HAP-1 (cell line): ENCODE results near the gene RAB5B.
A peak's percentile ranks its signal among the peaks of the same experiment; 100 is the strongest.
"Not testable (repeated sequence)": the region's sequence is repeated elsewhere in the genome, so short reads cannot be mapped to it uniquely, and the experiment has no call there.

Source experiments
- DNase-seq, 2 experiments: peaks; one replicate each; pipeline ENCODE4 v3.0.0-alpha.2; 2016 to 2020; ENCODE audit warnings: low spot score in 2 of 2
- H3K27me3 ChIP-seq: fragments of 250-450 bp; sonication (Bioruptor Pico); 2 replicates; pipeline ENCODE4 v1.5.1; 2020; ENCODE audit warnings: low read depth, mild to moderate bottlenecking, moderate library complexity
- H3K36me3 ChIP-seq: fragments of 250-450 bp; sonication (Bioruptor Pico); replicated peaks from 2 replicates; pipeline ENCODE4 v1.5.1; 2020; ENCODE audit warnings: mild to moderate bottlenecking
- H3K4me1 ChIP-seq: fragments of 250-450 bp; sonication (Bioruptor Pico); 2 replicates; pipeline ENCODE4 v1.5.1; 2020; ENCODE audit warnings: mild to moderate bottlenecking
- H3K4me3 ChIP-seq: fragments of 250-450 bp; sonication (Bioruptor Pico); 2 replicates; pipeline ENCODE4 v1.5.1; 2020; ENCODE audit warnings: mild to moderate bottlenecking, moderate library complexity
- H3K9me3 ChIP-seq: fragments of 250-450 bp; sonication (Bioruptor Pico); 2 replicates; pipeline ENCODE4 v1.5.1; 2020; ENCODE audit warnings: mild to moderate bottlenecking, moderate library complexity
- in situ Hi-C: fragments of 300-500 bp; cut with MboI; formaldehyde crosslinking; loops from 3 replicates; pipeline ENCODE4 v1.14.3; 2020; ENCODE audit warnings: low sequenced_read_pairs, inconsistent platforms, mixed read lengths

The RAB5B gene

GRCh38 chr12:55999999-56000540 is 26.2 kb downstream of the RAB5B start:
- H3K4me1 ChIP-seq, H3K4me3 ChIP-seq, H3K9me3 ChIP-seq, H3K36me3 ChIP-seq, H3K27me3 ChIP-seq, in situ Hi-C loops, DNase-seq: not testable (repeated sequence)

GRCh38 chr12:56001487-56002100 is 27.7 kb downstream of the RAB5B start:
- in situ Hi-C loops: no loop called here
- Histone ChIP-seq H3K4me3 (no peak overlapping the region), H3K4me1 (no peaks in the 10 kb centered on the region; the same call in 1 of the 2 replicates), H3K27me3 (no peaks in the 10 kb centered on the region), H3K36me3 (no peaks in the 10 kb centered on the region), H3K9me3 (no peaks in the 10 kb centered on the region)
- no peak for DNase-seq

GRCh38 chr12:56003376-56003775 is 29.5 kb downstream of the RAB5B start:
- DNase-seq, H3K36me3 ChIP-seq, H3K27me3 ChIP-seq, H3K4me3 ChIP-seq, in situ Hi-C loops, H3K9me3 ChIP-seq, H3K4me1 ChIP-seq: not testable (repeated sequence)

GRCh38 chr12:56004211-56004610 is 30.3 kb downstream of the RAB5B start:
- no peaks in the 10 kb centered on the region for H3K9me3 ChIP-seq
- no peaks in the 10 kb centered on the region for H3K27me3 ChIP-seq
- no peak for DNase-seq
- H3K36me3 ChIP-seq: no peaks in the 10 kb centered on the region
- no peak overlapping the region for H3K4me3 ChIP-seq
- in situ Hi-C loops: no loop called here
- peaks cover 4% of the 10 kb centered on the region for H3K4me1 ChIP-seq

- in situ Hi-C loops: no loop called here
- Histone ChIP-seq H3K36me3 (no peaks in the 10 kb centered on the region), H3K4me1 (peaks cover 4% of the 10 kb centered on the region), H3K9me3 (no peaks in the 10 kb centered on the region), H3K27me3 (no peaks in the 10 kb centered on the region), H3K4me3 (peak overlapping the region; percentile 43)
- DNase-seq: peak; percentile 20 to 82
These were observed 34.0 kb downstream of the RAB5B start for GRCh38 chr12:56007564-56008559.

- no peaks in the 10 kb centered on the region for H3K36me3 ChIP-seq
- no peaks in the 10 kb centered on the region for H3K27me3 ChIP-seq
- DNase-seq: no peak
- in situ Hi-C loops: no loop called here
- no peaks in the 10 kb centered on the region for H3K9me3 ChIP-seq
- peaks cover 4% of the 10 kb centered on the region for H3K4me1 ChIP-seq
- no peak overlapping the region for H3K4me3 ChIP-seq
These were observed 36.3 kb downstream of the RAB5B start for GRCh38 chr12:56010111-56010570.

- Histone ChIP-seq H3K27me3 (no peaks in the 10 kb centered on the region), H3K4me3 (no peak overlapping the region), H3K4me1 (peaks cover 4% of the 10 kb centered on the region), H3K36me3 (no peaks in the 10 kb centered on the region), H3K9me3 (no peaks in the 10 kb centered on the region)
- in situ Hi-C loops: no loop called here
- DNase-seq: no peak
These were observed 37.7 kb downstream of the RAB5B start for GRCh38 chr12:56011509-56012090.

GRCh38 chr12:56013482-56013881 is 39.6 kb downstream of the RAB5B start:
- no peak for DNase-seq
- Histone ChIP-seq H3K36me3 (no peaks in the 10 kb centered on the region), H3K4me3 (no peak overlapping the region), H3K4me1 (no peaks in the 10 kb centered on the region), H3K9me3 (no peaks in the 10 kb centered on the region), H3K27me3 (no peaks in the 10 kb centered on the region)
- in situ Hi-C loops: no loop called here

GRCh38 chr12:56014205-56014604 is 40.3 kb downstream of the RAB5B start:
- Histone ChIP-seq H3K4me1 (no peaks in the 10 kb centered on the region), H3K9me3 (no peaks in the 10 kb centered on the region), H3K27me3 (no peaks in the 10 kb centered on the region), H3K4me3 (no peak overlapping the region), H3K36me3 (no peaks in the 10 kb centered on the region)
- in situ Hi-C loops: no loop called here
- DNase-seq: no peak

GRCh38 chr12:56017181-56017580 is 43.3 kb downstream of the RAB5B start:
- no peaks in the 10 kb centered on the region for H3K27me3 ChIP-seq
- no peak for DNase-seq
- no peaks in the 10 kb centered on the region for H3K36me3 ChIP-seq
- in situ Hi-C loops: no loop called here
- no peaks in the 10 kb centered on the region for H3K4me1 ChIP-seq
- H3K4me3 ChIP-seq: no peak overlapping the region
- no peaks in the 10 kb centered on the region for H3K9me3 ChIP-seq

GRCh38 chr12:56018356-56018755 is 44.5 kb downstream of the RAB5B start:
- Histone ChIP-seq H3K36me3 (no peaks in the 10 kb centered on the region), H3K4me1 (no peaks in the 10 kb centered on the region), H3K27me3 (no peaks in the 10 kb centered on the region), H3K9me3 (no peaks in the 10 kb centered on the region), H3K4me3 (no peak overlapping the region)
- DNase-seq: no peak
- in situ Hi-C loops: no loop called here

- Histone ChIP-seq H3K4me3 (no peak within 1 kb of the TSS), H3K9me3 (no peaks in the 10 kb centered on the region), H3K4me1 (no peaks in the 10 kb centered on the region), H3K27me3 (no peaks in the 10 kb centered on the region), H3K36me3 (no peaks in the 10 kb centered on the region)
- DNase-seq: no peak
- in situ Hi-C loops: no loop called here
These were observed 46.7 kb downstream of the RAB5B start, which contains the start of gene IKZF4 for GRCh38 chr12:56020423-56021184. TSS of gene IKZF4 (plus strand) at chr12:56021043. CDS start at chr12:56021494, 451 bp downstream.

GRCh38 chr12:56021889-56022497 is 48.1 kb downstream of the RAB5B start:
- Histone ChIP-seq H3K4me3 (no peak overlapping the region), H3K36me3 (no peaks in the 10 kb centered on the region), H3K4me1 (no peaks in the 10 kb centered on the region), H3K27me3 (no peaks in the 10 kb centered on the region), H3K9me3 (no peaks in the 10 kb centered on the region)
- in situ Hi-C loops: no loop called here
- DNase-seq: no peak
